Endothelial cell (in vitro differentiated cells): Measurements from ENCODE around the gene AQP12A. TPM values are rescaled to one million over a fixed set of nuclear protein-coding genes. Genes with fewer than 3 reads are reported as not detected.
"Not testable (repeated sequence)": the region's sequence is repeated elsewhere in the genome, so short reads cannot be mapped to it uniquely, and the experiment has no call there.

ENCODE experiments used
- DNase-seq: peaks from one replicate; pipeline ENCODE4 v3.0.0; 2021; ENCODE audit warnings: low spot score
- H3K27ac Mint-ChIP-seq: one replicate; pipeline ENCODE4 v1.8.0; 2021; ENCODE audit warnings: mixed read lengths, inconsistent platforms; ENCODE audit not compliant: unreplicated experiment
- H3K27me3 Mint-ChIP-seq: one replicate; pipeline ENCODE4 v1.8.0; 2021; ENCODE audit warnings: mild to moderate bottlenecking, moderate library complexity, mixed read lengths, inconsistent platforms; ENCODE audit not compliant: unreplicated experiment
- H3K36me3 Mint-ChIP-seq: one replicate; pipeline ENCODE4 v1.8.0; 2021; ENCODE audit warnings: mild to moderate bottlenecking, low read depth, mixed read lengths, inconsistent platforms; ENCODE audit not compliant: unreplicated experiment
- H3K4me1 Mint-ChIP-seq: one replicate; pipeline ENCODE4 v1.8.0; 2021; ENCODE audit warnings: mild to moderate bottlenecking, mixed read lengths, inconsistent platforms; ENCODE audit not compliant: unreplicated experiment
- H3K4me3 Mint-ChIP-seq: one replicate; pipeline ENCODE4 v1.8.0; 2021; ENCODE audit warnings: mild to moderate bottlenecking, mixed read lengths, inconsistent platforms; ENCODE audit not compliant: unreplicated experiment
- H3K9me3 Mint-ChIP-seq: one replicate; pipeline ENCODE4 v1.8.0; 2021; ENCODE audit warnings: mixed read lengths, inconsistent platforms; ENCODE audit not compliant: unreplicated experiment
- total RNA-seq: library from RNA; stranded (reverse); fragmentation: NEBNext Ultra II Directional; extraction: Animal tissue kit (Norgen Biotek cat#: 25700); gene quantifications from one replicate; pipeline ENCODE4 v1.2.1, GENCODE V29; 2021; ENCODE audit not compliant: unreplicated experiment
- TF ChIP-seq, protein P1 (sequence below): fragments of 200-600 bp; sonication (generic); IDR thresholded peaks from one replicate; pipeline ENCODE4 v1.5.0; 2021; ENCODE audit warnings: antibody characterized with exemption; ENCODE audit not compliant: unreplicated experiment

Gene AQP12A
- total RNA-seq, 1 donor from 2014 or later, result not detected

- H3K27me3 Mint-ChIP-seq, H3K9me3 Mint-ChIP-seq, H3K36me3 Mint-ChIP-seq, H3K4me3 Mint-ChIP-seq, DNase-seq, H3K27ac Mint-ChIP-seq, H3K4me1 Mint-ChIP-seq: not testable (repeated sequence)
Observed at GRCh38 chr2:240700616-240701015, 8.9 kb downstream of the AQP12A start.

DNA sequence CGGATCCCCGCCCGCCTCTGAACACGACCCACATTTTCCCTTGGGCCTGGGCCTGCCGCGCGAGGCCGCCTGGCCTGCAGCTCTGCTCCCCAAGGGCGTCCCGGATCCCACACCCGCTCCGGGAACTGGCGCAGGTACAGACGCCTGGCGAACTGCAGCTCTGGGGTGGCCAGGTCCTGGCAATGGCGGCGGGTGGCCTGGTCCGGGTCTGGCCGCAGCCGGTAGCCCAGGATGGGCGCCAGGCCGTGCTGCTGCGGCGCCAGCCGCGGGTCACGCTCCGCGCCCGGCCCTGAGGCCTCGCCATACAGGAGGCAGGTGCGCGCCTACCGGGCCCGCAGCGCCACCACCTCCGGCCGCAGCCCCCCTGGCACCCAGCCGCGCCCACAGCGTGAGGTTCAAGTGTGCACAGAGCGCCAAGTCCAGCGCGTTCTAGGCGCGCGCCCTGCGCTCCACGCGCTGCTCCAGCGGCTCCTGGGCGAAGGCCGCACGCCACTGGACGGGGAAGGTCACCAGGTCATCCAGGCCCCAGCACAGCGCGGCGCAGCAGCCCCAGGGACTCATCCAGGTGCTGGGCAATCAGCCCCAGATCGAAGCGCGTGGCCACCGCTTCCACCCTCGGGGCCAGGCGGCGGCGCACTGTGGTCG lies 9.5 kb downstream of the AQP12A start:
- TF ChIP-seq, protein P1, sequence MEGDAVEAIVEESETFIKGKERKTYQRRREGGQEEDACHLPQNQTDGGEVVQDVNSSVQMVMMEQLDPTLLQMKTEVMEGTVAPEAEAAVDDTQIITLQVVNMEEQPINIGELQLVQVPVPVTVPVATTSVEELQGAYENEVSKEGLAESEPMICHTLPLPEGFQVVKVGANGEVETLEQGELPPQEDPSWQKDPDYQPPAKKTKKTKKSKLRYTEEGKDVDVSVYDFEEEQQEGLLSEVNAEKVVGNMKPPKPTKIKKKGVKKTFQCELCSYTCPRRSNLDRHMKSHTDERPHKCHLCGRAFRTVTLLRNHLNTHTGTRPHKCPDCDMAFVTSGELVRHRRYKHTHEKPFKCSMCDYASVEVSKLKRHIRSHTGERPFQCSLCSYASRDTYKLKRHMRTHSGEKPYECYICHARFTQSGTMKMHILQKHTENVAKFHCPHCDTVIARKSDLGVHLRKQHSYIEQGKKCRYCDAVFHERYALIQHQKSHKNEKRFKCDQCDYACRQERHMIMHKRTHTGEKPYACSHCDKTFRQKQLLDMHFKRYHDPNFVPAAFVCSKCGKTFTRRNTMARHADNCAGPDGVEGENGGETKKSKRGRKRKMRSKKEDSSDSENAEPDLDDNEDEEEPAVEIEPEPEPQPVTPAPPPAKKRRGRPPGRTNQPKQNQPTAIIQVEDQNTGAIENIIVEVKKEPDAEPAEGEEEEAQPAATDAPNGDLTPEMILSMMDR, result no peak
- no peak overlapping the region for H3K27ac Mint-ChIP-seq

GRCh38 chr2:240701736-240702639 lies 10.3 kb downstream of the AQP12A start:
- Mint-ChIP-seq H3K27ac (no peak overlapping the region), H3K4me3 (no peak overlapping the region), H3K9me3 (no peaks in the 10 kb centered on the region), H3K4me1 (no peaks in the 10 kb centered on the region), H3K36me3 (no peaks in the 10 kb centered on the region), H3K27me3 (peaks cover 2% of the 10 kb centered on the region)
- no peak for DNase-seq
- TF ChIP-seq, protein P1, result no peak

More for the DNA sequence above, 9.5 kb downstream of the AQP12A start:
- DNase-seq, result no peak
- Mint-ChIP-seq H3K36me3 (no peaks in the 10 kb centered on the region), H3K4me3 (no peak overlapping the region), H3K9me3 (no peaks in the 10 kb centered on the region), H3K27me3 (peaks cover 2% of the 10 kb centered on the region), H3K4me1 (no peaks in the 10 kb centered on the region)

- Mint-ChIP-seq H3K4me3 (no peak overlapping the region), H3K27me3 (peaks cover 2% of the 10 kb centered on the region), H3K36me3 (no peaks in the 10 kb centered on the region), H3K27ac (no peak overlapping the region), H3K9me3 (no peaks in the 10 kb centered on the region), H3K4me1 (no peaks in the 10 kb centered on the region)
- TF ChIP-seq, protein P1, result no peak
- no peak for DNase-seq
Observed at GRCh38 chr2:240702640-240703011, 11.0 kb downstream of the AQP12A start.

- peaks cover 2% of the 10 kb centered on the region for H3K27me3 Mint-ChIP-seq
- H3K4me3 Mint-ChIP-seq, result no peak overlapping the region
- H3K9me3 Mint-ChIP-seq, result no peaks in the 10 kb centered on the region
Observed at GRCh38 chr2:240703417-240704341, 12.0 kb downstream of the AQP12A start.

More at GRCh38 chr2:240703417-240704341, 12.0 kb downstream of the AQP12A start:
- DNase-seq, result no peak
- Mint-ChIP-seq H3K36me3 (no peaks in the 10 kb centered on the region), H3K27ac (no peak overlapping the region), H3K4me1 (no peaks in the 10 kb centered on the region)
- TF ChIP-seq, protein P1, result no peak
